ENCODE measurements around the gene KREMEN2. TPM values are rescaled to one million over a fixed set of nuclear protein-coding genes. Genes with fewer than 3 reads are reported as not detected.

The KREMEN2 gene
- total and polyA plus RNA-seq, 2 of the 8 experiments (the other 6 are each of a cell fraction or from before 2014, with no cell fraction given) = 6.6 to 7.0 TPM

DNA sequence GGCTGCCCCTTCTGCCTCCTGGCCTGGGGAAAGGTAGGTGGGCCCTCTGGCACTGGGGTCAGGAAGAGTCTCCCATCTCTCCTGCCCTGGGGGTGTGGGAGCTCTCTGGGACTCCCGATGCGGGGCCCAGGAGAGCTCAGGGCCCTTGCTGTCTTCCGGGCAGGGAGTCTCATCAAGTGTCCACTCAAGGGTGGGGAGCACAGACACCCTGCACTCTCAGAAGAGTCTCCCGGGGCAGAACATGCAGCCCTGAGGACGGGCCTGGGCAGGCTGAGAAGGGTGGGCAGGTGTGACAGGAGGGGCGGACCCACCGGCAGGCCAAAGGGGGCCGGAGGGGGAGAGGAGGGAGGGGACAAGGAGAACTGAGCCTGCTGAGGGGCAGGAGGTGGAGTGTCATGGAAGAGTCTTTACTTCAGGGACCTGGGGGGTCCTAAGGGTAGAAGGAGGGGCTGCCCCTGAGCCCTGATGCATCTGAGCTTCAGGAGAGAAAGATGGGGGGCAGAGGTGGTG is 24.6 kb downstream of the KREMEN2 start:
- H3K56ac ChIP-seq (replicated peaks; ENCODE audit: insufficient read length, low read depth, low read length) = no peak overlapping the region
- no peaks in the 10 kb centered on the region for H3K79me2 ChIP-seq (ENCODE audit: control insufficient read depth in 1 of 2, insufficient read depth in 2 of 2, low read length in 2 of 2)
- H2BK20ac ChIP-seq (ENCODE audit: low read length) = peak overlapping the region; percentile 32; the same call in 1 of the 2 replicates
- no peaks in the 10 kb centered on the region for H3K9me3 ChIP-seq (ENCODE audit: insufficient read depth in 2 of 2, low read depth in 1 of 2, low read length in 1 of 2)
- no peaks in the 10 kb centered on the region for H3K79me1 ChIP-seq (ENCODE audit: low read depth, low read length)
- H2AFZ ChIP-seq (ENCODE audit: low read length) = no peak overlapping the region
- peak overlapping the region; percentile 65 for H4K91ac ChIP-seq (replicated peaks; ENCODE audit: insufficient read length, low read length)
- FAIRE-seq (no peak), DNase-seq (ENCODE audit: low read depth in 1 of 2, low spot score in 2 of 2) (no peak)
- H3K27ac ChIP-seq (ENCODE audit: low read depth, low read length) = no peak overlapping the region
- no peaks in the 10 kb centered on the region; a peak in 1 of 7 replicates for H3K27me3 ChIP-seq (replicated peaks in 1 of 4; ENCODE audit: control insufficient read depth in 3 of 4, extremely low read depth in 1 of 4, insufficient read depth in 3 of 4, low read length in 3 of 4)
- WGBS, 2 experiments (ENCODE audit: extremely low coverage in 1 of 2, insufficient coverage in 1 of 2, insufficient read length in 1 of 2, insufficient replicate concordance in 2 of 2, low coverage in 1 of 2, low lambda C conversion rate in 2 of 2, missing lambda C conversion rate in 1 of 2) = 97% methylated on average over 4 of the region's 8 CpGs; no CpG with 5 or more reads in 1 of the 2 experiments
- H3K14ac ChIP-seq (ENCODE audit: insufficient read length) = no peak overlapping the region
- H3K36me3 ChIP-seq (ENCODE audit: control insufficient read depth in 2 of 4, insufficient read depth in 4 of 4, low read length in 3 of 4) = no peaks in the 10 kb centered on the region
- 0 out of 2 replicates have a peak overlapping the region, but pooled peaks have one; percentile 50 for H2BK12ac ChIP-seq (ENCODE audit: low read depth, low read length)
- H4K20me1 ChIP-seq (replicated peaks in 1 of 2; ENCODE audit: control insufficient read depth in 1 of 2, insufficient read depth in 2 of 2, low read length in 2 of 2) = no peaks in the 10 kb centered on the region
- H2BK120ac ChIP-seq (replicated peaks; ENCODE audit: low read depth, low read length) = no peak overlapping the region
- no peak overlapping the region for H3K9ac ChIP-seq (replicated peaks in 1 of 4; ENCODE audit: extremely low read depth in 1 of 4, low read depth in 3 of 4, low read length in 3 of 4)
- no peak overlapping the region for H3K23ac ChIP-seq (ENCODE audit: insufficient read length)
- H3K23me2 ChIP-seq (ENCODE audit: low read depth, low read length) = no peaks in the 10 kb centered on the region; the same call in 1 of the 2 replicates
- POLR2A ChIA-PET (ENCODE audit: partially characterized antibody) = interaction anchor here (0.6 to 15.2 kb wide), 10 partner anchors 9 to 146 kb away, joined by 3 to 200 read pairs (median 4); partner anchors contain the start of genes CLDN6, HCFC1R1, PAQR4 and THOC6
- peaks cover 0 to 28% (median 20%) of the 10 kb centered on the region in 4 experiments; a peak in 6 of 7 replicates for H3K4me1 ChIP-seq (replicated peaks in 1 of 4; ENCODE audit: control insufficient read depth in 3 of 4, insufficient read depth in 4 of 4, low read length in 3 of 4)
- peak overlapping the region; percentile 75; the same call in 1 of the 2 replicates for H2AK5ac ChIP-seq (ENCODE audit: low read depth, low read length)
- H2BK5ac ChIP-seq (ENCODE audit: low read depth, low read length) = no peak overlapping the region
- TF ChIP-seq NRF1 (IDR thresholded peaks at IDR 0.05; ENCODE audit: low read depth, low read length) = no peak
- TF ChIP-seq HDAC2 (IDR thresholded peaks at IDR 0.05; ENCODE audit: borderline replicate concordance in 1 of 2, low read depth in 2 of 2, low read length in 2 of 2) = no peak
- no peak for TF ChIP-seq CTBP2 (IDR thresholded peaks at IDR 0.05; ENCODE audit: borderline replicate concordance, insufficient read depth, insufficient read length, low read length)
- no peak for TF ChIP-seq TAF7 (optimal IDR thresholded peaks at IDR 0.05; ENCODE audit: borderline replicate concordance, low read depth, low read length)
- TF ChIP-seq KDM4A (IDR thresholded peaks at IDR 0.05; ENCODE audit: low read depth, low read length, severe bottlenecking) = no peak
- TF ChIP-seq SIRT6 (IDR thresholded peaks at IDR 0.05; ENCODE audit: low read length) = no peak
- no peak for TF ChIP-seq POLR2AphosphoS5 (IDR thresholded peaks at IDR 0.05; ENCODE audit: low read depth, low read length)
- no peak for TF ChIP-seq TEAD4 (IDR thresholded peaks at IDR 0.05; ENCODE audit: low read depth, low read length)
- no peak overlapping the region for H4K5ac ChIP-seq (ENCODE audit: insufficient read length, low read depth, low read length)
- no peak overlapping the region for H4K8ac ChIP-seq (ENCODE audit: extremely low read depth, insufficient read depth, low read length)
- no peak overlapping the region for H2BK15ac ChIP-seq (ENCODE audit: low read length)
- no peak overlapping the region for H3K4ac ChIP-seq (replicated peaks; ENCODE audit: insufficient read length, low read depth, low read length)
- no peak overlapping the region; the same call in 1 of the 2 replicates for H3K18ac ChIP-seq (ENCODE audit: extremely low read depth, low read length)
- CTCF ChIA-PET (ENCODE audit: partially characterized antibody) = interaction anchor here (0.7 to 5.2 kb wide), 5 partner anchors 13 to 40 kb away, joined by 3 to 24 read pairs (median 3); partner anchors contain the start of gene CLDN6
- H3K4me2 ChIP-seq (ENCODE audit: insufficient read depth in 1 of 2, low read depth in 2 of 2, low read length in 2 of 2) = no peak overlapping the region
- H3K4me3 ChIP-seq (ENCODE audit: extremely low read depth in 1 of 4, insufficient read depth in 2 of 4, low read depth in 3 of 4, low read length in 4 of 4) = no peak overlapping the region
